ENCODE measurements around the gene KAT8. TPM values are rescaled to one million over a fixed set of nuclear protein-coding genes. Genes with fewer than 3 reads are reported as not detected.

KAT8 gene
- total and polyA plus RNA-seq, 2 of the 13 experiments (the other 11 are each of a cell fraction or from before 2014, with no cell fraction given) = 79.0 to 84.2 TPM

- TF ChIP-seq NFE2L1 (CRISPR knock-in tag; IDR thresholded peaks at IDR 0.05; ENCODE audit: borderline replicate concordance) (no peak), IRF2 (CRISPR knock-in tag; IDR thresholded peaks at IDR 0.05) (no peak), ZSCAN22 (CRISPR knock-in tag; IDR thresholded peaks at IDR 0.05) (no peak), RXRA (CRISPR knock-in tag; IDR thresholded peaks at IDR 0.05) (no peak), RAD21 (CRISPR knock-in tag; IDR thresholded peaks at IDR 0.05) (no peak), ZNF75D (CRISPR knock-in tag; IDR thresholded peaks at IDR 0.05; ENCODE audit: borderline replicate concordance) (no peak)
- TF ChIP-seq, protein P1, sequence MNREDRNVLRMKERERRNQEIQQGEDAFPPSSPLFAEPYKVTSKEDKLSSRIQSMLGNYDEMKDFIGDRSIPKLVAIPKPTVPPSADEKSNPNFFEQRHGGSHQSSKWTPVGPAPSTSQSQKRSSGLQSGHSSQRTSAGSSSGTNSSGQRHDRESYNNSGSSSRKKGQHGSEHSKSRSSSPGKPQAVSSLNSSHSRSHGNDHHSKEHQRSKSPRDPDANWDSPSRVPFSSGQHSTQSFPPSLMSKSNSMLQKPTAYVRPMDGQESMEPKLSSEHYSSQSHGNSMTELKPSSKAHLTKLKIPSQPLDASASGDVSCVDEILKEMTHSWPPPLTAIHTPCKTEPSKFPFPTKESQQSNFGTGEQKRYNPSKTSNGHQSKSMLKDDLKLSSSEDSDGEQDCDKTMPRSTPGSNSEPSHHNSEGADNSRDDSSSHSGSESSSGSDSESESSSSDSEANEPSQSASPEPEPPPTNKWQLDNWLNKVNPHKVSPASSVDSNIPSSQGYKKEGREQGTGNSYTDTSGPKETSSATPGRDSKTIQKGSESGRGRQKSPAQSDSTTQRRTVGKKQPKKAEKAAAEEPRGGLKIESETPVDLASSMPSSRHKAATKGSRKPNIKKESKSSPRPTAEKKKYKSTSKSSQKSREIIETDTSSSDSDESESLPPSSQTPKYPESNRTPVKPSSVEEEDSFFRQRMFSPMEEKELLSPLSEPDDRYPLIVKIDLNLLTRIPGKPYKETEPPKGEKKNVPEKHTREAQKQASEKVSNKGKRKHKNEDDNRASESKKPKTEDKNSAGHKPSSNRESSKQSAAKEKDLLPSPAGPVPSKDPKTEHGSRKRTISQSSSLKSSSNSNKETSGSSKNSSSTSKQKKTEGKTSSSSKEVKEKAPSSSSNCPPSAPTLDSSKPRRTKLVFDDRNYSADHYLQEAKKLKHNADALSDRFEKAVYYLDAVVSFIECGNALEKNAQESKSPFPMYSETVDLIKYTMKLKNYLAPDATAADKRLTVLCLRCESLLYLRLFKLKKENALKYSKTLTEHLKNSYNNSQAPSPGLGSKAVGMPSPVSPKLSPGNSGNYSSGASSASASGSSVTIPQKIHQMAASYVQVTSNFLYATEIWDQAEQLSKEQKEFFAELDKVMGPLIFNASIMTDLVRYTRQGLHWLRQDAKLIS (CRISPR knock-in tag; IDR thresholded peaks at IDR 0.05) = no peak
- TF ChIP-seq, protein P2, sequence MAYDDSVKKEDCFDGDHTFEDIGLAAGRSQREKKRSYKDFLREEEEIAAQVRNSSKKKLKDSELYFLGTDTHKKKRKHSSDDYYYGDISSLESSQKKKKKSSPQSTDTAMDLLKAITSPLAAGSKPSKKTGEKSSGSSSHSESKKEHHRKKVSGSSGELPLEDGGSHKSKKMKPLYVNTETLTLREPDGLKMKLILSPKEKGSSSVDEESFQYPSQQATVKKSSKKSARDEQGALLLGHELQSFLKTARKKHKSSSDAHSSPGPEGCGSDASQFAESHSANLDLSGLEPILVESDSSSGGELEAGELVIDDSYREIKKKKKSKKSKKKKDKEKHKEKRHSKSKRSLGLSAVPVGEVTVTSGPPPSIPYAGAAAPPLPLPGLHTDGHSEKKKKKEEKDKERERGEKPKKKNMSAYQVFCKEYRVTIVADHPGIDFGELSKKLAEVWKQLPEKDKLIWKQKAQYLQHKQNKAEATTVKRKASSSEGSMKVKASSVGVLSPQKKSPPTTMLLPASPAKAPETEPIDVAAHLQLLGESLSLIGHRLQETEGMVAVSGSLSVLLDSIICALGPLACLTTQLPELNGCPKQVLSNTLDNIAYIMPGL (CRISPR knock-in tag; IDR thresholded peaks at IDR 0.05; ENCODE audit: borderline replicate concordance in 1 of 2, low read depth in 1 of 2) = no peak
Observed at GRCh38 chr16:31128711-31129567, 11.5 kb downstream of the KAT8 start (continued).

Measured in HepG2 (cell line).